HCT116 (cell line): ENCODE measurements around the gene CFAP77. TPM values are rescaled to one million over a fixed set of nuclear protein-coding genes. Genes with fewer than 3 reads are reported as not detected.

Experiments
- ATAC-seq: fragments of 200-7000 bp; cut with Tn5 transposase; 2 replicates; pipeline ENCODE4 v1.9.1; 2020; ENCODE audit warnings: mild to moderate bottlenecking, moderate library complexity
- BruUV-seq: library from RNA; stranded (reverse); fragments of 400-500 nt; replicated peaks from 2 replicates; lab custom pipeline; 2021; lab: Mats Ljungman, UMichigan
- CTCF ChIA-PET: fragments of 300-600 bp; sonication (Branson Sonifier 250); formaldehyde crosslinking; loops from one replicate; lab custom pipeline; 2021; ENCODE audit warnings: antibody characterized with exemption; lab: Charles Lee
- POLR2A ChIA-PET: fragments of 300-600, 350-600 bp; sonication (Branson Sonifier 250); formaldehyde crosslinking; loops from one replicate; lab custom pipeline; 2021; ENCODE audit warnings: antibody characterized with exemption; lab: Charles Lee
- RAD21 ChIA-PET, 2 experiments: fragments of 300-600 bp; sonication (Branson Sonifier 250); formaldehyde crosslinking; loops; one replicate each; lab custom pipeline; 2023; ENCODE audit warnings: low total read pairs in 2 of 2; ENCODE audit not compliant: uncharacterized antibody in 2 of 2, unreplicated experiment in 2 of 2, low non-redundant PET in 1 of 2; lab: Charles Lee
- DNase-seq: peaks from one replicate; pipeline ENCODE4 v3.0.0-alpha.2; 2010; ENCODE audit warnings: low read depth, low spot score
- H2AFZ ChIP-seq: fragments of 200-600 bp; shearing (Covaris generic), sonication (generic); 2 replicates; pipeline ENCODE4 v1.6.1; 2017; ENCODE audit warnings: low read depth, mixed run types, mixed read lengths, antibody characterized with exemption, low read length; ENCODE audit not compliant: poor library complexity, severe bottlenecking
- H3K27ac ChIP-seq: 2 replicates; pipeline ENCODE4 v1.5.1; 2012; ENCODE audit warnings: low read depth, low read length
- H3K27me3 ChIP-seq: fragments of 200-600 bp; sonication (generic); 2 replicates; pipeline ENCODE4 v1.6.1; 2016; ENCODE audit warnings: mixed run types, low read length, mixed read lengths; ENCODE audit not compliant: insufficient read depth
- H3K36me3 ChIP-seq, 2 experiments: fragments of 200-500 bp in 1 of 2; fragments of 200-600 bp in 1 of 2; sonication (Bioruptor generic) in 1 of 2; sonication (generic) in 1 of 2; 2 replicates each; pipeline versions ENCODE4 v1.5.1 to v1.6.1; 2014 to 2016; ENCODE audit warnings: low read length in 2 of 2, inconsistent platforms in 1 of 2, mixed read lengths in 1 of 2, mixed run types in 1 of 2; ENCODE audit not compliant: insufficient read depth in 2 of 2, control insufficient read depth in 1 of 2
- H3K4me1 ChIP-seq, 2 experiments: fragments of 200-600 bp in 1 of 2; sonication (generic) in 1 of 2; 2 replicates each; pipeline versions ENCODE4 v1.5.1 to v1.6.1; 2012 to 2017; ENCODE audit warnings: low read length in 2 of 2, inconsistent platforms in 1 of 2, mild to moderate bottlenecking in 1 of 2, mixed read lengths in 1 of 2, mixed run types in 1 of 2, moderate library complexity in 1 of 2; ENCODE audit not compliant: insufficient read depth in 2 of 2, control insufficient read depth in 1 of 2
- H3K4me2 ChIP-seq: fragments of 200-600 bp; sonication (generic); 2 replicates; pipeline ENCODE4 v1.6.1; 2017; ENCODE audit warnings: mixed run types, low read length, mixed read lengths
- H3K4me3 ChIP-seq, 2 experiments: fragments of 200-600 bp in 1 of 2; sonication (generic) in 1 of 2; replicated peaks in 1 of 2; 2 replicates each; pipeline ENCODE4 v1.5.1; 2011 to 2016; ENCODE audit warnings: low read length in 2 of 2, control low read depth in 1 of 2, low read depth in 1 of 2, mild to moderate bottlenecking in 1 of 2, mixed read lengths in 1 of 2, mixed run types in 1 of 2
- H3K79me2 ChIP-seq: fragments of 200-600 bp; sonication (generic); 2 replicates; pipeline ENCODE4 v1.6.1; 2017; ENCODE audit warnings: mild to moderate bottlenecking, mixed run types, low read length, moderate library complexity, mixed read lengths; ENCODE audit not compliant: insufficient read depth
- H3K9ac ChIP-seq: fragments of 200-600 bp; sonication (generic); 2 replicates; pipeline ENCODE4 v1.6.1; 2016; ENCODE audit warnings: low read length, mixed read lengths
- H3K9me2 ChIP-seq: fragments of 200-600 bp; sonication (generic), shearing (Covaris generic); 2 replicates; pipeline ENCODE4 v1.6.1; 2017; ENCODE audit warnings: mixed run types, mild to moderate bottlenecking, moderate library complexity; ENCODE audit not compliant: insufficient read depth
- H3K9me3 ChIP-seq, 2 experiments: fragments of 200-500 bp in 1 of 2; fragments of 200-600 bp in 1 of 2; sonication (Bioruptor generic) in 1 of 2; sonication (generic) in 1 of 2; 2 replicates each; pipeline ENCODE4 v1.6.1; 2014 to 2017; ENCODE audit warnings: low read length in 2 of 2, mixed read lengths in 2 of 2, inconsistent platforms in 1 of 2, low read depth in 1 of 2, mild to moderate bottlenecking in 1 of 2, mixed run types in 1 of 2, moderate library complexity in 1 of 2; ENCODE audit not compliant: control insufficient read depth in 1 of 2, insufficient read depth in 1 of 2
- H4K20me1 ChIP-seq: fragments of 200-600 bp; sonication (generic), shearing (Covaris generic); 2 replicates; pipeline ENCODE4 v1.6.1; 2017; ENCODE audit warnings: mixed run types, mild to moderate bottlenecking, moderate library complexity; ENCODE audit not compliant: insufficient read depth
- CBX3 ChIP-seq: IDR thresholded peaks from 2 replicates; pipeline ENCODE4 v1.6.1; 2012; ENCODE audit warnings: low read depth
- EGR1 ChIP-seq: IDR thresholded peaks from 2 replicates; pipeline ENCODE4 v1.6.1; 2012; ENCODE audit warnings: low read depth
- EZH2phosphoT487 ChIP-seq: fragments of 200-600 bp; IDR thresholded peaks from 2 replicates; pipeline ENCODE4 v1.6.1; 2018; ENCODE audit warnings: antibody characterized with exemption, borderline replicate concordance
- JUND ChIP-seq: IDR thresholded peaks from 2 replicates; pipeline ENCODE4 v1.6.1; 2012
- MAX ChIP-seq: IDR thresholded peaks from 2 replicates; pipeline ENCODE4 v1.6.1; 2012
- POLR2AphosphoS5 ChIP-seq: IDR thresholded peaks from 2 replicates; pipeline ENCODE4 v1.6.1; 2011; ENCODE audit warnings: mild to moderate bottlenecking, low read depth, low read length, moderate library complexity
- SIN3A ChIP-seq: IDR thresholded peaks from 2 replicates; pipeline ENCODE4 v1.6.1; 2012; ENCODE audit warnings: low read depth
- SP1 ChIP-seq: IDR thresholded peaks from 2 replicates; pipeline ENCODE4 v1.6.1; 2012; ENCODE audit warnings: low read depth
- SRF ChIP-seq: IDR thresholded peaks from 2 replicates; pipeline ENCODE4 v1.6.1; 2012; ENCODE audit warnings: low read depth
- TCF7L2 ChIP-seq: IDR thresholded peaks from 2 replicates; pipeline ENCODE4 v1.7.0; 2011; ENCODE audit warnings: borderline replicate concordance, inconsistent platforms; ENCODE audit not compliant: insufficient read depth, insufficient read length; ENCODE audit errors: extremely low read depth
- YY1 ChIP-seq: IDR thresholded peaks from 2 replicates; pipeline ENCODE4 v1.6.1; 2011; ENCODE audit warnings: low read length, low read depth, moderate library complexity, mild to moderate bottlenecking; ENCODE audit not compliant: insufficient replicate concordance; ENCODE audit errors: extremely low read depth
- ZFX ChIP-seq: fragments of 450-650 bp; IDR thresholded peaks from 2 replicates; pipeline ENCODE4 v1.6.1; 2017
- ZNF274 ChIP-seq: fragments of 200-500 bp; sonication (Bioruptor generic); IDR thresholded peaks from 2 replicates; pipeline ENCODE4 v1.6.1; 2014; ENCODE audit warnings: mild to moderate bottlenecking, low read depth, low read length, inconsistent platforms
- intact Hi-C: fragments of 100-400 bp; cut with micrococcal nuclease; formaldehyde crosslinking; loops from 2 replicates; pipeline ENCODE4 v1.10.0; 2022
- total RNA-seq: library from RNA; stranded (reverse); gene quantifications from one replicate; pipeline ENCODE4 v1.2.1, GENCODE V29; 2021; ENCODE audit not compliant: unreplicated experiment
- TF ChIP-seq, protein P1 (sequence below), 3 experiments: fragments of 200-600 bp in 1 of 3; sonication (generic) in 1 of 3; IDR thresholded peaks in 2 of 3; conservative IDR thresholded peaks in 1 of 3; 2 replicates each; pipeline ENCODE4 v1.5.1; 2012 to 2017; ENCODE audit warnings: low read depth in 2 of 3, low read length in 2 of 3, antibody characterized with exemption in 1 of 3, borderline replicate concordance in 1 of 3, control low read depth in 1 of 3, mild to moderate bottlenecking in 1 of 3, mixed read lengths in 1 of 3, mixed run types in 1 of 3, moderate library complexity in 1 of 3; ENCODE audit not compliant: insufficient read depth in 1 of 3

The CFAP77 gene
- total RNA-seq, 1 experiment from 2014 or later, result 0.98 TPM

DNA sequence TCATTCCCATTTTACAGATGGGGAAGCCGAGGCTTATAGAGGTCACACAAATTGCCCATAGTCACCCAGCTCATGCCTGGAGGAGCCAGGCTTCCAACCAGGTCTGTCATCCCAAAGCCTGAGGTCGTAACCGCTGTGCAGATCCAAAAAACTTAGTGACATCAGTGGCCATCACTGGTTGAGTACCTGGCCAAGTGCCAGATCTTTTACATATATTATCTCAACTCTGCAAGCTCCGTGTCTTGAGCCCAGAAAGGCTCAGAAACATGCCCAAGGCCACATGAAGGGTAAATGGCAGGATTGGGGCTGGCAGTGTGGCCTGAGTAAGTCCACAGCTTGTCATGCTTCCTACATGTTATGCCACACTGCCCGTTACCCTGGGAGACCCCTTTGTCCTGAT is 13.5 kb downstream of the CFAP77 start (continued):
- TF ChIP-seq, protein P1, sequence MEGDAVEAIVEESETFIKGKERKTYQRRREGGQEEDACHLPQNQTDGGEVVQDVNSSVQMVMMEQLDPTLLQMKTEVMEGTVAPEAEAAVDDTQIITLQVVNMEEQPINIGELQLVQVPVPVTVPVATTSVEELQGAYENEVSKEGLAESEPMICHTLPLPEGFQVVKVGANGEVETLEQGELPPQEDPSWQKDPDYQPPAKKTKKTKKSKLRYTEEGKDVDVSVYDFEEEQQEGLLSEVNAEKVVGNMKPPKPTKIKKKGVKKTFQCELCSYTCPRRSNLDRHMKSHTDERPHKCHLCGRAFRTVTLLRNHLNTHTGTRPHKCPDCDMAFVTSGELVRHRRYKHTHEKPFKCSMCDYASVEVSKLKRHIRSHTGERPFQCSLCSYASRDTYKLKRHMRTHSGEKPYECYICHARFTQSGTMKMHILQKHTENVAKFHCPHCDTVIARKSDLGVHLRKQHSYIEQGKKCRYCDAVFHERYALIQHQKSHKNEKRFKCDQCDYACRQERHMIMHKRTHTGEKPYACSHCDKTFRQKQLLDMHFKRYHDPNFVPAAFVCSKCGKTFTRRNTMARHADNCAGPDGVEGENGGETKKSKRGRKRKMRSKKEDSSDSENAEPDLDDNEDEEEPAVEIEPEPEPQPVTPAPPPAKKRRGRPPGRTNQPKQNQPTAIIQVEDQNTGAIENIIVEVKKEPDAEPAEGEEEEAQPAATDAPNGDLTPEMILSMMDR (IDR thresholded peaks at IDR 0.05 in 2 of 3, conservative IDR thresholded peaks at IDR 0.05 in 1 of 3; ENCODE audit: borderline replicate concordance in 1 of 3, insufficient read depth in 1 of 3, low read depth in 2 of 3, low read length in 2 of 3), result no peak
- no peak for TF ChIP-seq YY1

- H4K20me1 ChIP-seq, result no peaks in the 10 kb centered on the region
- TF ChIP-seq CBX3, result no peak
- ATAC-seq (no peak), DNase-seq (no peak)
- no peak overlapping the region for H3K4me2 ChIP-seq
- no peak overlapping the region for H3K27ac ChIP-seq
- ChIA-PET CTCF (no interaction called here), RAD21 (no interaction called here), POLR2A (no interaction called here)
- no TSS peak for BruUV-seq
- no peaks in the 10 kb centered on the region for H3K9me2 ChIP-seq
- H3K9ac ChIP-seq, result no peak overlapping the region
- no peaks in the 10 kb centered on the region for H3K36me3 ChIP-seq
- intact Hi-C loops, result no loop called here
- H3K4me1 ChIP-seq, result no peaks in the 10 kb centered on the region
- H3K9me3 ChIP-seq, result no peaks in the 10 kb centered on the region
- no peak overlapping the region for H3K4me3 ChIP-seq
- no peaks in the 10 kb centered on the region; the same call in 1 of the 2 replicates for H3K27me3 ChIP-seq
- no peaks in the 10 kb centered on the region for H3K79me2 ChIP-seq
- H2AFZ ChIP-seq, result no peak overlapping the region
Measured at GRCh38 chr9:132424857-132425674, 15.1 kb downstream of the CFAP77 start.

- Histone ChIP-seq H3K9me2 (no peaks in the 10 kb centered on the region), H3K4me3 (no peak overlapping the region), H2AFZ (no peak overlapping the region), H3K9me3 (no peaks in the 10 kb centered on the region), H3K36me3 (no peaks in the 10 kb centered on the region), H3K79me2 (no peaks in the 10 kb centered on the region), H3K4me1 (no peaks in the 10 kb centered on the region), H4K20me1 (no peaks in the 10 kb centered on the region), H3K27me3 (no peaks in the 10 kb centered on the region; the same call in 1 of the 2 replicates), H3K9ac (no peak overlapping the region), H3K4me2 (no peak overlapping the region), H3K27ac (no peak overlapping the region)
- ChIA-PET CTCF (no interaction called here), POLR2A (no interaction called here), RAD21 (no interaction called here)
- no TSS peak for BruUV-seq
- intact Hi-C loops, result no loop called here
- ATAC-seq, result no peak
- DNase-seq, result no peak
- no peak for TF ChIP-seq EZH2phosphoT487
- TF ChIP-seq SIN3A, result no peak
- TF ChIP-seq, protein P1 (IDR thresholded peaks at IDR 0.05 in 2 of 3, conservative IDR thresholded peaks at IDR 0.05 in 1 of 3; ENCODE audit: borderline replicate concordance in 1 of 3, insufficient read depth in 1 of 3, low read depth in 2 of 3, low read length in 2 of 3), result no peak
- no peak for TF ChIP-seq ZFX
- TF ChIP-seq ZNF274, result no peak
- no peak for TF ChIP-seq SP1
- TF ChIP-seq JUND, result no peak
- TF ChIP-seq SRF, result no peak
- TF ChIP-seq MAX, result no peak
- no peak for TF ChIP-seq POLR2AphosphoS5
- TF ChIP-seq TCF7L2, result no peak
- no peak for TF ChIP-seq EGR1
Measured at GRCh38 chr9:132425675-132426062, 15.7 kb downstream of the CFAP77 start.
